Peyer's patch (tissue), 4 donors: ENCODE results near the gene CRPPA. TPM values are rescaled to one million over a fixed set of nuclear protein-coding genes. Genes with fewer than 3 reads are reported as not detected.

Experiments
- DNase-seq, 3 donors: peaks; one replicate each; pipeline ENCODE4 v3.0.0-alpha.2; 2017 to 2019
- H3K27ac ChIP-seq, 4 donors: fragments of 200-600 bp; sonication (generic); one replicate each; pipeline ENCODE4 v1.5.1; 2016 to 2019
- H3K27me3 ChIP-seq, 2 donors: fragments of 200-600 bp; sonication (generic); one replicate each; pipeline ENCODE4 v1.5.1; 2019
- H3K36me3 ChIP-seq, 3 donors: fragments of 200-600 bp; sonication (generic); one replicate each; pipeline ENCODE4 v1.5.1; 2016 to 2019
- H3K4me1 ChIP-seq, 4 donors: fragments of 200-600 bp; sonication (generic); one replicate each; pipeline ENCODE4 v1.5.1; 2016 to 2019
- H3K4me3 ChIP-seq, 4 donors: fragments of 200-600 bp; sonication (generic); 1 replicate in 3 of 4; 2 replicates in 1 of 4; pipeline ENCODE4 v1.5.1; 2016 to 2019; ENCODE audit warnings: mild to moderate bottlenecking in 1 of 4
- H3K9me3 ChIP-seq, 4 donors: fragments of 200-600 bp; sonication (generic); one replicate each; pipeline ENCODE4 v1.5.1; 2016 to 2019; ENCODE audit warnings: mild to moderate bottlenecking in 1 of 4
- CTCF ChIP-seq, 6 experiments: fragments of 450-650 bp in 4 of 6; fragments of 200-600 bp in 2 of 6; sonication (generic) in 1 of 6; IDR thresholded peaks; one replicate each; pipeline ENCODE4 v1.5.1; 2017 to 2019; ENCODE audit warnings: antibody characterized with exemption in 6 of 6, mild to moderate bottlenecking in 3 of 6, moderate library complexity in 1 of 6
- POLR2A ChIP-seq, 2 donors: fragments of 450-650 bp; IDR thresholded peaks; one replicate each; pipeline ENCODE4 v1.5.1; 2017; ENCODE audit warnings: antibody characterized with exemption in 2 of 2, mild to moderate bottlenecking in 2 of 2, moderate library complexity in 2 of 2
- total RNA-seq, 4 donors: library from RNA; depleted of rRNA; stranded (reverse); fragments of >200 nt; gene quantifications; one replicate each; pipeline ENCODE4 v1.1.0, GENCODE V29; 2016

CRPPA gene
- total RNA-seq, 4 donors from 2014 or later, result 0.67 to 4.1 (median 1.9) TPM

- Histone ChIP-seq H3K36me3 (no peaks in the 10 kb centered on the region), H3K4me1 (peaks cover 0 to 8% (median 0%) of the 10 kb centered on the region in 4 donors), H3K9me3 (no peaks in the 10 kb centered on the region), H3K27me3 (no peaks in the 10 kb centered on the region), H3K27ac (no peak overlapping the region), H3K4me3 (no peak overlapping the region)
- no peak for DNase-seq
- TF ChIP-seq CTCF (IDR thresholded peaks at IDR 0.05), result no peak
- TF ChIP-seq POLR2A (IDR thresholded peaks at IDR 0.05), result no peak
Measured at GRCh38 chr7:16416289-16417282, 4.8 kb downstream of the CRPPA start.

- Histone ChIP-seq H3K27me3 (no peaks in the 10 kb centered on the region), H3K9me3 (no peaks in the 10 kb centered on the region), H3K36me3 (no peaks in the 10 kb centered on the region), H3K4me1 (no peaks in the 10 kb centered on the region), H3K27ac (no peak overlapping the region), H3K4me3 (no peak overlapping the region)
- TF ChIP-seq CTCF (IDR thresholded peaks at IDR 0.05) (no peak), POLR2A (IDR thresholded peaks at IDR 0.05) (no peak)
- DNase-seq, result no peak
Measured at GRCh38 chr7:16412274-16413254, 8.8 kb downstream of the CRPPA start.

GRCh38 chr7:16411391-16411790, 9.9 kb downstream of the CRPPA start:
- Histone ChIP-seq H3K27me3 (no peaks in the 10 kb centered on the region), H3K4me3 (no peak overlapping the region), H3K9me3 (no peaks in the 10 kb centered on the region), H3K4me1 (no peaks in the 10 kb centered on the region), H3K36me3 (no peaks in the 10 kb centered on the region), H3K27ac (no peak overlapping the region)
- TF ChIP-seq CTCF (IDR thresholded peaks at IDR 0.05) (no peak), POLR2A (IDR thresholded peaks at IDR 0.05) (no peak)
- DNase-seq, result no peak

GRCh38 chr7:16409777-16410176, 11.6 kb downstream of the CRPPA start:
- no peaks in the 10 kb centered on the region for H3K9me3 ChIP-seq
- no peak for TF ChIP-seq POLR2A (IDR thresholded peaks at IDR 0.05)
- peak in 1 of 6 experiments; percentile 21 for TF ChIP-seq CTCF (IDR thresholded peaks at IDR 0.05)
- DNase-seq, result no peak
- no peak overlapping the region for H3K27ac ChIP-seq
- H3K36me3 ChIP-seq, result no peaks in the 10 kb centered on the region
- H3K4me3 ChIP-seq, result no peak overlapping the region
- no peaks in the 10 kb centered on the region for H3K27me3 ChIP-seq
- no peaks in the 10 kb centered on the region for H3K4me1 ChIP-seq

GRCh38 chr7:16404636-16405035, 16.7 kb downstream of the CRPPA start:
- no peak overlapping the region for H3K27ac ChIP-seq
- H3K27me3 ChIP-seq, result no peaks in the 10 kb centered on the region
- TF ChIP-seq POLR2A (IDR thresholded peaks at IDR 0.05) (no peak), CTCF (IDR thresholded peaks at IDR 0.05) (no peak)
- H3K4me3 ChIP-seq, result no peak overlapping the region
- H3K4me1 ChIP-seq, result no peaks in the 10 kb centered on the region
- no peaks in the 10 kb centered on the region for H3K36me3 ChIP-seq
- peaks cover 0 to 4% (median 0%) of the 10 kb centered on the region in 4 donors for H3K9me3 ChIP-seq
- DNase-seq, result no peak
